Measurements from ENCODE around the gene SLC16A10. TPM values are rescaled to one million over a fixed set of nuclear protein-coding genes. Genes with fewer than 3 reads are reported as not detected.
"Not testable (repeated sequence)": the region's sequence is repeated elsewhere in the genome, so short reads cannot be mapped to it uniquely, and the experiment has no call there.

Gene SLC16A10
- total and polyA plus RNA-seq, 7 donors, result 13.9 to 106 (median 43.1) TPM

DNA sequence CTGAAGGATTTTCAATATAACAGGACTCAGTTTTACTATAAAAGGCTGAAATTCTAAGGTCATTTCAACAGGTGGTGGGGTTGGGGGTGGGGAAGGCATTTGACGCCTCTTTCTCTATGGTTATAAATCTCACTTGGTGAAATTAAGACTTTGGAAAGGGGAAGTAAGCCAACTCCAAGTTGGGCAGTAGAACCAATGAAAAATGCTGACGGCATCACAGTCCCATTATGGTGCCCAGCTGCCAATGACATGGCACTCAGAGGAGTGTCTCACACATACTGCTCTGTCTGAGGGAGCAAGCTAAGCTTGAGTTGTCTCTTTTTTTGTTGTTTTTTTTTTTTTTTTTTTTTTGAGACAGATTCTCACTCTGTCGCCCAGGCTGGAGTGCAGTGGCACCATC is 4.7 kb downstream of the SLC16A10 start:
- peak in 1 of 2 donors; percentile 56 for DNase-seq
- 21 to 31% (median 24%) methylated on average over 3 of the region's 3 CpGs for WGBS, 3 donors
- H3K4me3 ChIP-seq, result peak overlapping the region; percentile 92
- peak overlapping the region; percentile 87 for H3K27ac ChIP-seq
- H3K4me1 ChIP-seq, result peaks cover 39% of the 10 kb centered on the region
- TF ChIP-seq, protein P1, sequence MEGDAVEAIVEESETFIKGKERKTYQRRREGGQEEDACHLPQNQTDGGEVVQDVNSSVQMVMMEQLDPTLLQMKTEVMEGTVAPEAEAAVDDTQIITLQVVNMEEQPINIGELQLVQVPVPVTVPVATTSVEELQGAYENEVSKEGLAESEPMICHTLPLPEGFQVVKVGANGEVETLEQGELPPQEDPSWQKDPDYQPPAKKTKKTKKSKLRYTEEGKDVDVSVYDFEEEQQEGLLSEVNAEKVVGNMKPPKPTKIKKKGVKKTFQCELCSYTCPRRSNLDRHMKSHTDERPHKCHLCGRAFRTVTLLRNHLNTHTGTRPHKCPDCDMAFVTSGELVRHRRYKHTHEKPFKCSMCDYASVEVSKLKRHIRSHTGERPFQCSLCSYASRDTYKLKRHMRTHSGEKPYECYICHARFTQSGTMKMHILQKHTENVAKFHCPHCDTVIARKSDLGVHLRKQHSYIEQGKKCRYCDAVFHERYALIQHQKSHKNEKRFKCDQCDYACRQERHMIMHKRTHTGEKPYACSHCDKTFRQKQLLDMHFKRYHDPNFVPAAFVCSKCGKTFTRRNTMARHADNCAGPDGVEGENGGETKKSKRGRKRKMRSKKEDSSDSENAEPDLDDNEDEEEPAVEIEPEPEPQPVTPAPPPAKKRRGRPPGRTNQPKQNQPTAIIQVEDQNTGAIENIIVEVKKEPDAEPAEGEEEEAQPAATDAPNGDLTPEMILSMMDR (IDR thresholded peaks at IDR 0.05), result no peak
- intact Hi-C loops (cut with DNase I), result no loop called here
- no peaks in the 10 kb centered on the region for H3K9me3 ChIP-seq
- ATAC-seq, result peak; percentile 68 to 74 (median 73)
- peaks cover 0 to 4% of the 10 kb centered on the region in 2 donors for H3K36me3 ChIP-seq (ENCODE audit: insufficient read depth in 1 of 2, low read depth in 1 of 2)
- peaks cover 0 to 4% (median 0%) of the 10 kb centered on the region in 3 donors for H3K27me3 ChIP-seq (ENCODE audit: insufficient read depth in 3 of 3, low read length in 2 of 3)

DNA sequence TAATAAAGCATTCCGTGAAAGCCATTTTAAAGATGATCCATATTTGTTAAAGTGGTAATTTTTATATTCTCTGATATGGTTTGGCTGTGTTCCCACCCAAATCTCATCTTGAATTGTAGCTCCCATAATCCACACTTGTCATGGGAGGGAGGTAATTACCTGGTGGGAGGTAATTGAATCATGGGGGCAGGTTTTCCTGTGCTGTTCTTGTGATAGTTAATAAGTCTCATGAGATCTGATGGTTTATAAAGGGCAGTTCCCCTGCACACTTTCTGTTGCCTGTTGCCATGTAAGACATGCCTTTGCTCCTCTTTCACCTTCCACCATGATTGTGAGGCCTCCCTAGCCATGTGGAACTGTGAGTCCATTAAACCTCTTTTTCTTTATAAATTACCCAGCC is 8.2 kb downstream of the SLC16A10 start:
- H3K9me3 ChIP-seq; H3K27me3 ChIP-seq (ENCODE audit: insufficient read depth in 3 of 3, low read length in 2 of 3); intact Hi-C loops (cut with DNase I); H3K4me3 ChIP-seq; H3K36me3 ChIP-seq (ENCODE audit: insufficient read depth in 1 of 2, low read depth in 1 of 2); H3K27ac ChIP-seq; ATAC-seq; DNase-seq: not testable (repeated sequence)
- H3K4me1 ChIP-seq, result peaks cover 39% of the 10 kb centered on the region
- 95 to 100% (median 97%) methylated on average over 1 of the region's 1 CpG for WGBS, 3 donors

DNA sequence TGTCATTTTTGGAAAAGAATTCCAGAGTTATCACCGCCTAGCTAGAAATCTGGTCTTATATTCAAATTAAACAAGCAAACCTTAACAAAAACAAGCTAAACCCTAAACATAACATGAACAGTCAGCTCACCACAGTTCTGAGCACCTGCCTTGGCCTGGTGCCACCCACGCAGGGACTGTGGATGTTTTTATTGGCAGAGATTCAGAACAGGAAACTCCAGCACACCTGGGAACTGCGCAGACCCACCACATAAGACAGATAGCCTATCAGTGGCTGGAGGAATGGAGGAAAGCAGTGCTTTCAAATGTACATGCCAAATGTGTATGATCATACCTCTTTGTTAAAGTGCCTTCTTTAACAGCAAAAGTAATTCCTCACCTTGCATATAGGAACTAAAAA is 8.9 kb downstream of the SLC16A10 start:
- Histone ChIP-seq H3K4me1 (peaks cover 37% of the 10 kb centered on the region), H3K27me3 (ENCODE audit: insufficient read depth in 3 of 3, low read length in 2 of 3) (no peaks in the 10 kb centered on the region), H3K27ac (no peak overlapping the region), H3K4me3 (no peak overlapping the region), H3K36me3 (ENCODE audit: insufficient read depth in 1 of 2, low read depth in 1 of 2) (peaks cover 0 to 4% of the 10 kb centered on the region in 2 donors), H3K9me3 (no peaks in the 10 kb centered on the region)
- 50 to 54% (median 52%) methylated on average over 3 of the region's 3 CpGs for WGBS, 3 donors
- DNase-seq (no peak), ATAC-seq (no peak)
- TF ChIP-seq, protein P1 (IDR thresholded peaks at IDR 0.05), result no peak
- intact Hi-C loops (cut with DNase I), result no loop called here

DNA sequence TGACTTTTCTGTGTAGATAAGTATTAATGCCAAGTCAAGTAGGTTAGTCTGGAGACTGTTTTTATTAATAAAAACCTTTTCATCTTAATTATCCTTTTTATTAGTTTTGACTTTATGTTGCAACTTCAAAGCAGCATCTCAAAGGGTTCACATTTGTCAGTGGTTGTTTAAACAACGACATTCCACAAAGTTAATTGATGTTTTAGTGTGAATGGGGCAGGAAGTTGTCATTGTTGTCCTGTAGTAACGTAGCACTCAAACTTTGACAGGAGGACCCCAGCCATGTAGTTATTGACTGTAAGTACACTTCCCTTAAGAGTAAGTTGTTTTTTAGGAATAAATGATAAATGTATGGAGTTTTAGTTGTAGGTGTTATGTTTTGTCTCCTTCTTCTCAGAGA is 11.3 kb downstream of the SLC16A10 start:
- WGBS, 3 donors, result 60 to 64% (median 63%) methylated on average over 2 of the region's 2 CpGs

DNA sequence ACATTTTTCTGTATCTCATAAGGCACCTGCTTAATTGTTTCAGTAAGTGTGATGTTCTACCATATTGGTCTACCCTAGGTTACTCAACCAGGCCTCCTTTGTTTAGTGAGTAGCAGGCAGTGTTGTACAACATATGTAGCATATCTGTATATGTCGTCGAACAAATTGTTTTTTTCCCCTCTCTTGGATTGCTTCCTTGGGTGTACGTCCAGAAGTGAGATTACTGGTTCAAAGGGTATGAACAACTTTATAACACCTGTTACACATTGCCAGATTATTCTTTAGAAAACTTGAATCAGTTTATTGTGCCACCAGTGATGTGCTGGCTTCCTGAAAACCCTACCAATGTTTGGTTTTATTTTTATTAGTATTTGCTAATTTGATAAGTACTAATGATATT is 14.7 kb downstream of the SLC16A10 start:
- 54 to 74% (median 64%) methylated on average over 3 of the region's 3 CpGs for WGBS, 3 donors
- H3K4me1 ChIP-seq, result peaks cover 23% of the 10 kb centered on the region
- H3K9me3 ChIP-seq, result no peaks in the 10 kb centered on the region
- DNase-seq (no peak), ATAC-seq (no peak)
- peaks cover 0 to 8% of the 10 kb centered on the region in 2 donors for H3K36me3 ChIP-seq (ENCODE audit: insufficient read depth in 1 of 2, low read depth in 1 of 2)
- no peak overlapping the region for H3K27ac ChIP-seq
- no peak overlapping the region for H3K4me3 ChIP-seq
- no peaks in the 10 kb centered on the region for H3K27me3 ChIP-seq (ENCODE audit: insufficient read depth in 3 of 3, low read length in 2 of 3)
- intact Hi-C loops (cut with DNase I), result loop anchor here in 1 of 2 donors (2.0 kb wide), 1 partner anchor 53 kb away; no protein-coding TSS in a partner anchor
- TF ChIP-seq, protein P1 (IDR thresholded peaks at IDR 0.05), result no peak

More for the DNA sequence above, 11.3 kb downstream of the SLC16A10 start:
- H3K4me3 ChIP-seq, result no peak overlapping the region
- H3K9me3 ChIP-seq, result no peaks in the 10 kb centered on the region
- intact Hi-C loops (cut with DNase I), result no loop called here
- no peak overlapping the region for H3K27ac ChIP-seq
- no peak for ATAC-seq
- H3K4me1 ChIP-seq, result peaks cover 21% of the 10 kb centered on the region
- peaks cover 0 to 12% of the 10 kb centered on the region in 2 donors for H3K36me3 ChIP-seq (ENCODE audit: insufficient read depth in 1 of 2, low read depth in 1 of 2)
- no peak for DNase-seq
- TF ChIP-seq, protein P1 (IDR thresholded peaks at IDR 0.05), result no peak
- H3K27me3 ChIP-seq (ENCODE audit: insufficient read depth in 3 of 3, low read length in 2 of 3), result no peaks in the 10 kb centered on the region

Measured in psoas muscle (tissue), 8 donors.